ENCODE data around the gene HIVEP3.
"Not testable (repeated sequence)": the region's sequence is repeated elsewhere in the genome, so short reads cannot be mapped to it uniquely, and the experiment has no call there.

The HIVEP3 gene

DNA sequence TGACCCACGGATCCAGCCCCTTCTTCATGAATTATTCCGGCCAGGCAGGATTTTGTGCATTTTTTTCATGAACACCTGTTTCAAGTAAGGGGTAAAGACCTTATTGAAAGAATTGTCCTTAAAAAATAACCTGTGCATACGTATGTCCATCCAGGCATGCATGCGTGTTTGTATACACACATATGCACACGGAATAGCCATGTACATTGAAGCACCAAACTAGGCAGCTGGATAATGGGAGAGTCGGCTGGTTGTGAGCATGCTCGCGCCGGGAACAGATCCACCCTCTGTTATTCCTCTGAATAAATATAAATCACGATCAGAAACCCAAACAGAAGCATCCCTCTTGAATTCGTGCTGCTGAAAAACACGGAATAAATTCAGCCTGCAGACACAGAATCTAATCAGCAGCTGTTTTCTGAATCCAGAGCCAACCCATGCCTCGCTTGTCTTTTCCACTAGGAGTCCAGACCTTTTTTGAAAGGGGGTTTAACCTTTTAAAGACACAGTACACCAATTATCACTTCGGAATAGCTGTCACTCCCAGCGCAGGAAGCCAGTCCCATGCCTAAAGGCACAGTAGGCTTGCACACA lies at the start of gene HIVEP3:
Gene HIVEP3 (minus strand): TSS at position 473 of the 594 bp plus-strand sequence.
- no peak for DNase-seq (ENCODE audit: extremely low read depth in 1 of 2, low read depth in 1 of 2)

DNA sequence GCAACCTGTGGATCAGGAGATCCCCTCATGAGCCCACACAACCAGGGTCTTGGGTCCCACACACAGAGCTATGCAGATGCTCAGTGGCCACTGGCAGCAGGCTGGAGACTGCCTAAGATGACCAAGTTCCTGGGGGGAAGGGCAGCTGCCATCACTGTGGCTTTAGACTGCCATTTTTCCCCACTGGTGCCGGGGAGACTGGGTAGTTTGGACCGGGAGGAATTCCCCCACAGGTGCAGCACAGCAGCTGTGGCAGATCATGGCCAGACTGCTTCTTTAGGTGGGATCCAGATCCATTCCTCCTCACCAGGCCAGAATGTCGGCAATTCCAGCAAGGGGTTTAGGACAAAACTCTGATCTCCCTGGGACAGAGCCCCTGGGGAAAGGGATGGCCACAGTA lies 45.7 kb upstream of the HIVEP3 start:
- DNase-seq (ENCODE audit: extremely low read depth in 1 of 2, low read depth in 1 of 2) = no peak

DNA sequence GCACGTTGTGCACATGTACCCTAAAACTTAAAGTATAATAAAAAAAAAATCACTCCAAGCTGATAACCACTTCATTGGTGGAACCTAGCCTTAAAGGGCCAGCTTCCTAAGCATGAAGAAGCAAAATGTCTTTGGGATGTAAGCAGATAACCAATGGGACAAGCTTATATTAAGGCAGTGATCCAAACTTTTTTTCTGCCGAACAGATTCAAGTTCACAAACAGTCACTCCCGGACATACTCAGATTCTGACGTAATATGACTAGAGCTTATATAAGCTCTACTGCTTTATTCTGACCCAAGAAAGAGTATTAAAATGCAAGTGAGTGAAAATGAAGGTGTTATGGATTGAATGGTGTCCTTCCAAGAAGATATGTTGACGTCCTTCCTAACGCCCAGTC lies 44.9 kb upstream of the HIVEP3 start:
- no peak for DNase-seq (ENCODE audit: extremely low read depth in 1 of 2, low read depth in 1 of 2)

DNA sequence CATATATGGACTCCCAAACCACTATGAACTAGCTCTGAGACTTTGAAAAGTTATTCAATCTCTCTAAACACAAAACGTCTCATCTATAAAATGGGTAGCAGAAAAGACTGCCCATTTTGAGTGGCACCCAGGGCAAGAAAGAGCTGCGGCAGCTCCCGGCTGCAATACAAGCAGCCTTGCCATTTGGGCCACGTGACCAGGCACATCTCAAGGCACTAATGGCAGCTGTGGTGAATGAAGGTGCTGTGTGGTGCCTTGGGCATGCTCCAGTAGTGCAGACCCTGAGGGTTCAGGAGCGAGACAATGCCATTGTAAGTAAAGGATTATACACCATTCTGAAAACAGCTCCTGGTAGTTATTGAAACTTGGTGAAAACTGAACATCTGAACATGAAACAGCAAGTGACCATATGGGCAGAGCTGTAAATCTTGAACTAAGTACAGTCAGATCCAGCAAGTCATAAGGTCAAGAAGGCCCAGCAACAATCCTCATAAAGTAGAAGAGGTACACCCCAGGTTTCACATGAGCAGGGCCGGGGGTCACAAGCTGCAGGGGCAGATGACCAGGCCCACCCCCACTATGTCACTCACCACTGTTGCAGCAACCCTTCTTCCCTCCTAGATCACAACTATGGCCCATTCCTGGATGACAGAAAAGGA lies 39.4 kb upstream of the HIVEP3 start:
- no peak for DNase-seq (ENCODE audit: extremely low read depth in 1 of 2, low read depth in 1 of 2)

DNA sequence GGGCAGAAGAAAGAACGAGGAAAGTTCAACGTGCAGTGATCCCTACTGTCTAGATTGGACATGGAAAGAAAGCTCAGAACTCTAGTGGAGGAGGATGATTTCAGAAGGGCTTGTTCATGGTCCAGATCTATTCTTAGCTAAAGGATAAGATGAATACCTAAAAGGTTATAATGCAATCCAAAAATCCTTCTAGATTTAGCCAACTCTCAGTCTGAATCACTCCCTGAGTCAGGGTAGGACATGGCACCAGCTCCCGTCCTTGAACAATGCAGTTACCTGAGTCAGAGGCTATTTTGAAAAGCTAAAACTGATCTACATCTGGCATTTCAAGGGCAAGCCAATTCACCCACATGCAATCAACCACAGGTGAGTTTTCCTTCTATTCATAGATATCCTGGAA lies 38.8 kb upstream of the HIVEP3 start:
- no peak for DNase-seq (ENCODE audit: extremely low read depth in 1 of 2, low read depth in 1 of 2)

DNA sequence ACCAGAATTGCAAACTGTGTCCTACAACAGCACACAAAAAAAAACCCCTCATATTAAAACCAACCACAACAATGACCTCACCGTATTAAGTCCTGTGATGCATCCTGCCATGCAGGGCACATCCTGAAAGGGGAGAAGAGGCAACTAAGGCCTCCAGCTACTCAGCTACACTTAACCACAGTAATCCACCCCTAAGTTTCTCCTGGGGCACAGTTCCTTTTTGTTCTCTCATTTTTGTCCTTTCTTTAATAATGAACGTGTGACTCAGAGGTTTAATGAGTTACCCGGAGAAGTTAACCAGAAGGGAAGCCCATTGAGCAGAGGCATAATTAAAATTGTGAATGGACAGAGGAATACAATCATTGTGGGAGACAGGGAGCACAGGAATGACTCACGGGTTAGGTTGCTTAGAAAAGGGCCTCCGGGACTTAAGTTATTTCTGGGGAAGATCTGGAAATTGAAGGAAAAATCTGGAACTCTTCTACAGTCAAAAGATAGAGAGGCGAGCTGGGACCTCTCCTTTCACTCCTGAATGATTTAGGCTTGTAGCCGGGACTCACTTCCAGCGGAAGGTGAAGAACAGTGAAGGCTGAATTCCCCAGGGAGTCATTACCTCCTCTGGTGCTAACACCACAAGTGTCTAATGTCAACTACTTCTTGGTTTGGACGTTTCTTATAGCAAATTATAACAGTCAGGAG lies 36.9 kb upstream of the HIVEP3 start:
- DNase-seq (ENCODE audit: extremely low read depth in 1 of 2, low read depth in 1 of 2) = no peak

DNA sequence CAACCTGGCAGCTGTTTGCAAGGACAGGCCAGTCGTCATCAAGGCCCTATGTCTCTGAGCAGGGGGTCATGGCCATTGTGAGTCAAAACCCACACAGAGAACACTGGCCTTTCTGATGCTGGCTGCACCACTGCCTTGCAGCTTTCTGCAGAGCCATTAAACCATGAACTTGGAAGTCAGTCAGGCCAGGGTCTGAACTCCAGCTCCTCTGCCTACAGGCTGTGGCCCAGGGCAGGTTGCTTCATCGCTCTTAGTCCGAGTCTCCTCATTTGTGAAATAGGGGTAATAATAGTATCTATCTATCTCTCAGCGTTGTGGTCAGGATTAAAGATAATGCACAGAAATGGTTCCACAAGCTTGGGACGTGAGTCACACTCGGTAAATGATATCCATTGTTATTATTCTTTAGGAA lies 35.8 kb upstream of the HIVEP3 start:
- DNase-seq (ENCODE audit: extremely low read depth in 1 of 2, low read depth in 1 of 2) = no peak

DNA sequence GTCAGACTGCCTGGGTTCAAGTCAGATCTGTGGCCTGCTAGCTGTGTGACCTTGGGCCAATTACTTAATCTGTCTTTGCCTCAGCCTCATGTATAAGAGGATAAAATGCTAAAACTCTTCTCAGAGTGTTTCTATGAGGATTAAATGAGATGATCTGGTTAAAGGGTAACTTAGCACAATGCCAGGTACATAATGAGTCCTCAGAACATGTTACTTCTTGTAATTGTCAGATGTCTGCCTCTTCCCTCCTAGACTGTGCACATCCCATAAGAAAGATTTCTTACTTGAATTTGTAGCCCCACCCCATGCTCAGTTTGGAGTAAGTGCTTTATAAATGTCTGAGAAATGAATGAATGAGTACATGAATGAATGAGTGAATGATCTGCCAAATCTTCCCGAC lies 34.6 kb upstream of the HIVEP3 start:
- DNase-seq (ENCODE audit: extremely low read depth in 1 of 2, low read depth in 1 of 2) = no peak

DNA sequence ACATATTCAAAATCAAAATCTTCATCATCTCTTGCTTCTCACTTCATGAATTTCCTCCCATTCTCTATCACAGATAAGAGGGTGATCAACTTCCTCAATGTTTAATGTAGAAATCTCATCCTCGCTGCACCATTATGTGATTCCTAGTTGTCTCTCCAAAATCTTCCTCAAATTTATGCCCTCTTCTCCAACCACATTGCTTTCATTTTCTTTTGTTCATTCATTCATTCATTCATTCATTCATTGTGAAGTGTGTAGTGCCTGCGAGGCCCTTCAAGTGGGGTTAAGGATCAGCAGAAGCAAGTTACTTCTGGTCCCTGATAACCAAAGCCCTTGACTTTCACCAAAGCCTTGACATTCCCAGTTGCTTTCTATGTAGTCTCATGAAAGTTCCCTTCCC lies 33.5 kb upstream of the HIVEP3 start:
- DNase-seq (ENCODE audit: extremely low read depth in 1 of 2, low read depth in 1 of 2) = no peak

DNA sequence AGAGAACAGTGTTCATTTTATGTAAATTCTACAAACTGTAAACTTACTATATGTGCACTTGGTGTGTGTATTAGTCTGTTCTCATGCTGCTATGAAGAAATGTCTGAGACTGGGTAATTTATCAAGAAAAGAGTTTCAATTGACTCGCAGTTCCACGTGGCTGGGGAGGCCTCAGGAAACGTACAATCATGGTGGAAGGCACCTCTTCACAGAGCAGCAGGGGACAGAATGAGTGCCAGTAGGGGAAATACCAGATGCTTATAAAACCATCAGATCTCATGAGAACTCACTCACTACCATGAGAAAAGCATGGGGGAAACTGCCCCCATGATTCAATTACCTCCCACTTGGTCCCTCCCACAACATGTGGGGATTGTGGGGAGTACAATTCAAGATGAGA lies 32.8 kb upstream of the HIVEP3 start:
- not testable (repeated sequence) for DNase-seq (ENCODE audit: extremely low read depth in 1 of 2, low read depth in 1 of 2)

DNA sequence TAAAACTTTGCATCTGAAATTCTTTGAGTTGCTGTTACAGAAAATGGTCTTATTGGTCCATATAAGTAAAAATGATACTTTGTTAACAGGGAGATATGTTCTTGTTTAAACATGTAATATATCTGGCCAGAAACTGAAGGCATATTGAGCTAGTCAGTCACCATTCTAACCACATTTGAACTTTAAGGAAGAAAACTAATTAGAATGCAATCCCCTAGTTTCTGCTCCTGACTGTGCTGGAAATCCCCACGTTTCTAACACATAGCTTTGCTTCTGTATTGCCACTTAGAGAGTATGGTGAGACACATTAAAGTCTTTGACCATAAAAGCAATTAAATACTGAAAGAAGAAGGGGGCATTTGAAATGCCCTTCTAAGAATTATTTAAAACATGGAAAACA lies 32.1 kb upstream of the HIVEP3 start:
- DNase-seq (ENCODE audit: extremely low read depth in 1 of 2, low read depth in 1 of 2) = no peak

DNA sequence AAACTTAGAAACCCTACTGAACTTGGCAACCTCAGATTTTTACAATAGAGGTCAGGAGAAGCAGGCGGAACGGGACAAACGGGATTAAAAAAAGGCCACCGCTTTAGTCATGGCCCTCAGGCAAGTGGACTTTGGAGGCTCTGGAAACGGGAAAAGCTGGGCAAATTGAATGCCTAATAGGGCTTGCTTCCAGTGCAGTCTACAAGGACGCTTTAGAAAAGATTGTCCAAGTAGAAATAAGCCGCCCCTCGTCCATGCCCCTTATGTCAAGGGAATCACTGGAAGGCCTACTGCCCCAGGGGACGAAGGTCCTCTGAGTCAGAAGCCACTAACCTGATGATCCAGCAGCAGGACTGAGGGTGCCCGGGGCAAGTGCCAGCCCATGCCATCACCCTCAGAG lies 27.2 kb upstream of the HIVEP3 start:
- not testable (repeated sequence) for DNase-seq (ENCODE audit: extremely low read depth in 1 of 2, low read depth in 1 of 2)

DNA sequence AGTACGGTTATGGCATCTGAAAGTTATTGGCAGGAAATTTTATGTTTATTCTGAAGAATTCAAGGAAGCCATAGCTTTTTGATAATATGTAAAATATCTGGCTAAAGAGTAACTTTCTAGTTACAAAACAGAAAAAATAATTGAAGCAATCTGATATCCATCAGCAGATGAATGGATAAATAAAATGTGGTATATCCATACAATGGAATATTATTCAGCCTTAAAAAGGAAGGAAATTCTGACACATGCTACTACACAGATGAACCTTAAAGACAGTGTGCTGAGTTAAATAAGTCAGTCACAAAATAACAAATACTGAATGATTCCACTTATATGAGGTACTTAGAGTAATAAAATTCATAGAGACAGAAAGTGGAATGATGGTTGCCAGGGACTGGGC lies 25.0 kb upstream of the HIVEP3 start:
- DNase-seq (ENCODE audit: extremely low read depth in 1 of 2, low read depth in 1 of 2) = no peak

DNA sequence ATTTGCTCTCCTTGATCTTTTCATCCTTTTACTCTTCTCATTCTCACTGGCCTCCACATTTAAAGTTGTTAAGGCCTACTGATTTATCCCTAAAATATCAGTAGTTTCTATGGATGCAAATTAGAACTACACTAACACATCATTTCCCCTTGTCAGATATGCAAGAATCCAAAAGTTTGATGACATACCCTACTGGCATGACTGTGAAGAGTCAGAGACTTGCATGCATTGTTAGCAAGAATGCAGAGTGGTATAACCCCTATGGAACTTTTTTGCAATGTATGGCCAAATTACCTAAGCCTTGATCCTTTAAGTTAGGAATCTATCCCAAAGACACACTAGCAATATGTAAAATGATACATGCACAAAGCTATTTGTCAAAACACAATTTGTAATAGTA lies 23.6 kb upstream of the HIVEP3 start:
- no peak for DNase-seq (ENCODE audit: extremely low read depth in 1 of 2, low read depth in 1 of 2)

DNA sequence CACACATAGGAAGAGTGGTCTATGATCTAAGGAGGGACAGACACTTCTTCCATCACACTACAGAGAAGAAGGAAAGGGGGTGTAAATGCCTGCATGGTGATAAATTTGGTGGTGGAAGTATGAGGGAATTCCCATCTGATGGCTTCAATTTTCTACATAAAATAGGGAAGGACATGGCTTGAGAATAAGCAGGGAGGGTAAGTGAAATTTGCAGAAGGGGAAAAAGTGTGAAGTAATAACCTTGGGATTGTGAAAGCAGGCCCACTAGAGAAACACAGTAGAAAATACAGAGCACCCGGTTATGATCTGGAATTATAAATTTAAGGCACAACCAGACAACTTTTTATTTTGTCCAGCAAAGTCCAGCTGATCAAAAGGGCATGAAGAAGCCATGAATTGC lies 22.7 kb upstream of the HIVEP3 start:
- DNase-seq (ENCODE audit: extremely low read depth in 1 of 2, low read depth in 1 of 2) = no peak

DNA sequence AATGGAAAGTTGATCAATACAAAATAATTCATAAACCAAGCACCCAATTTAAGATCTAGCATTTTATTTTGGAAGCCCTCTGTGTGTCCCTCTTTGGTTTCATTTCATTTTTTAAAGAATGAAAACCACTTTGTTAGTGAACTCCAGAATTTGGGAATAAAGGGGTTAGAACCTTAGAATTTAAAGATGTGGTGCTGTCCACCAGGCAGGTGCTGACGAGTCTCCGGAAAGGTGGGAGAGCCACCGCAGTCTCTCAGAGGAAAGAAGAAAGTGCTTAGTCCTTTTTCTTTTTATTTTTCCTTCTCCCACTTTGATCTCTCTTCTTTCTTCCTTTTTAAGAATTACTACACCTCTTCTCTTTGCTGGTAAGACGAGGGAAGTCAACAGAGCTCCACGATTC lies 20.5 kb upstream of the HIVEP3 start:
- no peak for DNase-seq (ENCODE audit: extremely low read depth in 1 of 2, low read depth in 1 of 2)

DNA sequence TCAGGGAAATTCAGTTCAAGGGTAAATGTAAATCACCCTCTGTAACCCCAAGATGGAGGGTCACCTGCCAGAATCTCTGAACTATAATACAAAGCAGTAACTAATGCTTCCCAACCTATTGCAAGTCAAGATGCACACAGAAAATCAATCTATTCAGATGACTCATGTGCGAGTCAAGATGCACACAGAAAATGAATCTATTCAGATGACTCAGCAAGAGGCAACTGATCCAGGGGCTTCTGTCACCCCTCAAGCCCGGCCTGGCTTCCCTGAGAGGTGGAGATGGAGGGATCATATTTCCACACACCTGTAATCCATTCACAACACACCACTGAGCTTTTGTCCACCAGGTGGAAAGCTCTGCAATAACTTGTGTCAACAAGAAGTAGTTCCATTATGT lies 17.4 kb upstream of the HIVEP3 start:
- DNase-seq (ENCODE audit: extremely low read depth in 1 of 2, low read depth in 1 of 2) = no peak

DNA sequence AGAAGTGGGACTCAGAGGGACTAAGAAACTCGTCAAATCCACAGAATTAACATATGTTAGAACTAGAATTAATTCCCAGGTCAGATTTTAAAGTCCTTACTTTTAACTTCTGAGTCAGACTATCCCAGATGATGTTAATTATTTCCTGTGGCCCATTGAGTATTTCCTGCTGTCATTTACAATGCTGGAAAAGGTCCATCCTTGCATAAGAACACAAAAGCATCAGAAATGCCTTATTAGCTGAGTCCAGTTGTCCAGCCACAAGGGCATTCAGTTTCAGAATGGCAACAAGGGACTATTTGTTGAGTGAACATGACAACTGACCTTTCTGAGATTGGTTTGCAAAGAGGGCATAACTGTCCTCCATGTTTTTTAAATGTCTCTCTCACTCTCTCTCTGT lies 16.5 kb upstream of the HIVEP3 start:
- no peak for DNase-seq (ENCODE audit: extremely low read depth in 1 of 2, low read depth in 1 of 2)

DNA sequence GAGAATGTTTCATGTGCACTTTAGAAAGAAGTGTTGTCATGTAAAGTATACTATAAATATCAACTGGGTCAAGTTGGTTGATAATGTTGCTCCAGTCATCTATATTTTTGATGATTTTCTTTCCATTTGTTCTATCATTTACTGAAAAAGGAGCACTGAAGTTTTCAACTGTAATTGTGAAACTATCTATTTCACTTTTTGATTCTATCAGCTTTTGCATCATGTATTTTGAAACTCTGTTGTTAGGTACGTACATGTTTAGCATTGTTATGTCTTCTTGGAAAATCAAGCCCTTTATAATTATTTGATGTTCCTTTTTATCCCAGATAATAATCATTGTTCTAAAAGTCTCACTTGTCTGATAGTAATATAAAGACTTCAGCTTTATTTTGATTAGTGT lies 14.4 kb upstream of the HIVEP3 start:
- DNase-seq (ENCODE audit: extremely low read depth in 1 of 2, low read depth in 1 of 2) = no peak

DNA sequence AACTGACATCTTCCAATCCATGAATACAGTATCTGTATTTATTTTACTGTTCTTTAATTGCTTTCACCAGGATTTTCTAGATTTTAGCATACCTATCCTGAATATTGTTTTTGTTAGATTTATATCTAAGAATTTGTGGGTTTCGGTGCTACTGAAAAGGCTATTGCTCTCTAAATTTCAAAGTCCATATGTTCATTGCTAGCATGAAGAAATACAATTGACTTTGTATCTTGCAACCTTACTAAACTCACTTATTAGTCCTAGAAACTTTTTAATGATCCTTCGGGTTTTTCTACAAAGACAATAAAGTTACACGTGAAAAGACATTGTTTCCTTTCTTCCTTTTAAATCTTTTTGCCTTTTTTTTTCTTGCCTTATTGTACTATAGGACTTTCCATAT lies 12.9 kb upstream of the HIVEP3 start:
- no peak for DNase-seq (ENCODE audit: extremely low read depth in 1 of 2, low read depth in 1 of 2)

DNA sequence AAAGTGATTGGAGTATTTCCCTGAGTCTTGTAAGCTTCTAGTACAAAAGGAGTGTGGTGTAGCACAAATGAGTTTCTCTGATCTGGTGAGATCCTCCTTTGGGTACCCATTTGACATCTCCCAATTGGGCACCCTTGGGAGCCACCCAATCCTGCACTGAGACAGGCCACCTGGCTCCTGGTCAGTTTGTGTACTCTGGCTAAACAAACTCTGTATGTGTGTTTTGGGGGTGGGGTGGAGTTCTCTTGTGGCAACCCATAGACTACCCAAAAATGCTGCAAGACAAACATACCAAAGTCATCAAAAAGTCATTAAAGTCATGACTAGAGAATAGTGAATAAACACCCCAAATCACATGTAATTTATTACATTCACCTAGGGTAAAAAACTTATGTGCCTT lies 8.4 kb upstream of the HIVEP3 start:
- DNase-seq (ENCODE audit: extremely low read depth in 1 of 2, low read depth in 1 of 2) = no peak

DNA sequence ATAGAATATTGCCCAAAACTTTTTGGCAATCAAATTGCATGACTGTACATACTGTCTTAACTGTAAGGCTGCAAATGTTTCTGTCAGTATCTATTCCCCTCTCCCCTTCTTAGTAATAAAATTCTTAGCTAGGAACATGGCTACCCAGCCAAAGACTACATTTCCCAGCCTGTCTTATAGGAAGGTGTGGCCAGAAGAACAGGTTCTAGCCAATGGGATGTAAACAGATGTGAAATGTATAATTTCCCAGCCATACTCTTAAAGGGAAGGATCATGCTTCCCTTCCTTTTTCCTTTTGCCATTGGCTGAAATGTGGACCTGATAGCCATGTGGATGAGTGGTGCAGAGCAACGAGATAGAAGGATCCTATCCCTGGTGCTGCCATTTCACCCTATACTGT lies 7.0 kb upstream of the HIVEP3 start:
- no peak for DNase-seq (ENCODE audit: extremely low read depth in 1 of 2, low read depth in 1 of 2)

DNA sequence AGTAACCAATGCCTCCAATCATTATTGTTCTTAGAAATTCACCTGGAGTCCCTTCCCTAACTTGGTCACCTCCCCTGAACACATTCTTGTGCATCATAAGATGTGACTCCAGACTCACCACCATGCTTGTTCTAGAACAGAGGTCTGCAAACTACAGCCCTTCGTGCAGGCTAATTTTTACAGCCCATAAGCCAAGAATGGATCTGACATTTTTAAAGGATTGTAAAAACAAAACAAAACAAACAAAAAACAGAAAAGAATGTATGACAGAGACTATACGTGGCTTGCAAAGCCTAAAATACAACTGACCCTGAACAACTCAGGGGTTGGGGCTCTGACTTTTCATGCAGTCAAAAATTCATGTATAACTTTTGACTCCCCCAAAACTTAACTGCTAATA lies 6.2 kb upstream of the HIVEP3 start:
- no peak for DNase-seq (ENCODE audit: extremely low read depth in 1 of 2, low read depth in 1 of 2)
